Measurements from ENCODE around the gene WDR1. TPM values are rescaled to one million over a fixed set of nuclear protein-coding genes. Genes with fewer than 3 reads are reported as not detected.

The WDR1 gene
- total and polyA plus RNA-seq, 10 of the 15 experiments (the other 5 are each of a cell fraction or from before 2014, with no cell fraction given), result 28.5 to 397 (median 290) TPM

GRCh38 chr4:10119278-10119677 is 2.7 kb upstream of the WDR1 start:
- WGBS (ENCODE audit: insufficient coverage, insufficient replicate concordance, low lambda C conversion rate, missing lambda C conversion rate), result 87% methylated on average over 8 of the region's 8 CpGs
- no peak for DNase-seq (ENCODE audit: low read depth, low spot score)
- H3K27ac ChIP-seq (ENCODE audit: control insufficient read depth, insufficient read depth), result no peak overlapping the region
- TF ChIP-seq POLR2A (IDR thresholded peaks at IDR 0.05; ENCODE audit: low read depth, low read length), result no peak
- TF ChIP-seq ZBTB4 (CRISPR knock-in tag; IDR thresholded peaks at IDR 0.05), result no peak
- TF ChIP-seq BACH1 (IDR thresholded peaks at IDR 0.05; ENCODE audit: borderline replicate concordance), result no peak
- FAIRE-seq, result no peak
- H3K9me3 ChIP-seq (replicated peaks; ENCODE audit: control insufficient read depth, insufficient read depth, low read length), result no peaks in the 10 kb centered on the region
- no TSS peak for BruUV-seq (replicated peaks)
- no peak overlapping the region for H3K4me3 ChIP-seq
- ChIA-PET POLR2A (interaction anchor here (1.2 to 4.6 kb wide), 2 partner anchors 23 to 338 kb away, joined by 4 to 32 read pairs; partner anchors contain the start of gene ZNF518B), SMC1A (ENCODE audit: uncharacterized antibody, unreplicated experiment) (interaction anchor here (0.7 to 3.8 kb wide), 8 partner anchors 10 to 418 kb away, joined by 3 to 18 read pairs (median 6); no protein-coding TSS in a partner anchor), RAD21 (ENCODE audit: unreplicated experiment) (interaction anchor here (0.6 to 2.2 kb wide), 4 partner anchors 23 to 302 kb away, joined by 3 to 11 read pairs (median 4); no protein-coding TSS in a partner anchor), CTCF (interaction anchor here (0.8 to 2.8 kb wide), 7 partner anchors 9 to 115 kb away, joined by 3 to 13 read pairs (median 4); no protein-coding TSS in a partner anchor)
- H3K9ac ChIP-seq (ENCODE audit: control insufficient read depth, insufficient read depth, low read length), result no peak overlapping the region
- no peak overlapping the region for H3K4me2 ChIP-seq (ENCODE audit: control insufficient read depth, insufficient read depth)
- peaks cover 6% of the 10 kb centered on the region; the same call in 1 of the 2 replicates for H4K20me1 ChIP-seq (ENCODE audit: control insufficient read depth, insufficient read depth)
- in situ Hi-C loops (cut with MboI) (no loop called here), intact Hi-C loops (cut with micrococcal nuclease; ENCODE audit: unreplicated experiment) (no loop called here)
- peaks cover 17% of the 10 kb centered on the region for H3K4me1 ChIP-seq (ENCODE audit: control insufficient read depth, insufficient read depth, low read length)
- H3K27me3 ChIP-seq (replicated peaks in 1 of 2; ENCODE audit: control insufficient read depth in 2 of 2, insufficient read depth in 2 of 2, low read length in 1 of 2), result no peaks in the 10 kb centered on the region
- peaks cover 20% of the 10 kb centered on the region for H3K79me2 ChIP-seq (ENCODE audit: control insufficient read depth, insufficient read depth, low read length)
- H2AFZ ChIP-seq (ENCODE audit: control insufficient read depth, low read depth, low read length), result no peak overlapping the region
- H3K36me3 ChIP-seq (ENCODE audit: control insufficient read depth in 2 of 2, insufficient read depth in 2 of 2, low read length in 1 of 2), result peaks cover 2 to 5% of the 10 kb centered on the region in 2 experiments
- ATAC-seq, result no peak

Data from GM12878 (cell line).